Activated CD8-positive, alpha-beta memory T cell treated with anti-CD3 and anti-CD28 coated beads, Interleukin-2, amount 10 ng/mL, durations not matched to agents 7 days and 5 days (primary cell): ENCODE measurements around the gene SLC12A3. TPM values are rescaled to one million over a fixed set of nuclear protein-coding genes. Genes with fewer than 3 reads are reported as not detected.
A peak's percentile ranks its signal among the peaks of the same experiment; 100 is the strongest.

Experiments used
- ATAC-seq: fragments of 150-1000 bp; cut with Tn5 transposase; one replicate; pipeline ENCODE4 v1.10.0; 2021; ENCODE audit warnings: moderate library complexity
- CTCF ChIA-PET: fragments of 350-600 bp; sonication (Branson Sonifier 250); formaldehyde crosslinking; loops from one replicate; lab custom pipeline; 2021; ENCODE audit warnings: antibody characterized with exemption; lab: Charles Lee
- DNase-seq: peaks from one replicate; pipeline ENCODE4 v3.0.0-alpha.2; 2020
- H3K27ac Mint-ChIP-seq: one replicate; pipeline ENCODE4 v1.8.0; 2021; ENCODE audit warnings: mild to moderate bottlenecking, mixed read lengths
- H3K27me3 Mint-ChIP-seq: one replicate; pipeline ENCODE4 v1.8.0; 2021; ENCODE audit warnings: mixed read lengths
- H3K36me3 Mint-ChIP-seq: one replicate; pipeline ENCODE4 v1.8.0; 2021; ENCODE audit warnings: mild to moderate bottlenecking, mixed read lengths
- H3K4me1 Mint-ChIP-seq: one replicate; pipeline ENCODE4 v1.8.0; 2021; ENCODE audit warnings: mixed read lengths
- H3K4me3 Mint-ChIP-seq: one replicate; pipeline ENCODE4 v1.8.0; 2021; ENCODE audit warnings: mild to moderate bottlenecking, moderate library complexity, mixed read lengths
- H3K9me3 Mint-ChIP-seq: one replicate; pipeline ENCODE4 v1.8.0; 2022; ENCODE audit warnings: low read depth, mixed read lengths
- microRNA-seq: library from miRNA; unstranded; fragments of <30 nt; microRNA quantifications from one replicate; pipeline ENCODE4 v1.2.0, GENCODE V29; 2022
- total RNA-seq, 2 experiments: library from RNA; stranded (reverse); gene quantifications; one replicate each; pipeline ENCODE4 v1.2.3, GENCODE V29; 2021

Gene SLC12A3
- total RNA-seq, 2 experiments from 2014 or later, result not detected

- Mint-ChIP-seq H3K27me3 (peaks cover 3% of the 10 kb centered on the region), H3K4me3 (no peak overlapping the region), H3K4me1 (peaks cover 24% of the 10 kb centered on the region), H3K9me3 (no peaks in the 10 kb centered on the region), H3K36me3 (peaks cover 6% of the 10 kb centered on the region), H3K27ac (peak overlapping the region; percentile 51)
- CTCF ChIA-PET, result interaction anchor here (0.7 to 6.9 kb wide), 27 partner anchors 10 to 249 kb away, joined by 3 to 82 read pairs (median 4); partner anchors contain the start of genes HERPUD1 and SLC12A3
- ATAC-seq (peak; percentile 89), DNase-seq (peak; percentile 79)
Measured at GRCh38 chr16:56950881-56951771, 86.1 kb downstream of the SLC12A3 start.

GRCh38 chr16:56953006-56953405 lies 88.0 kb downstream of the SLC12A3 start:
- H3K9me3 Mint-ChIP-seq, result no peaks in the 10 kb centered on the region
- ATAC-seq (no peak), DNase-seq (no peak)
- no peak overlapping the region for H3K4me3 Mint-ChIP-seq
- H3K27me3 Mint-ChIP-seq, result peaks cover 3% of the 10 kb centered on the region
- peaks cover 19% of the 10 kb centered on the region for H3K4me1 Mint-ChIP-seq
- H3K27ac Mint-ChIP-seq, result no peak overlapping the region
- no peaks in the 10 kb centered on the region for H3K36me3 Mint-ChIP-seq
- CTCF ChIA-PET, result interaction anchor here (1.2 to 6.9 kb wide), 5 partner anchors 8 to 161 kb away, joined by 6 to 82 read pairs (median 26); partner anchors contain the start of genes CETP and SLC12A3

- DNase-seq (no peak), ATAC-seq (no peak)
- no peak overlapping the region for H3K27ac Mint-ChIP-seq
- peaks cover 5% of the 10 kb centered on the region for H3K4me1 Mint-ChIP-seq
- H3K9me3 Mint-ChIP-seq, result no peaks in the 10 kb centered on the region
- no peaks in the 10 kb centered on the region for H3K36me3 Mint-ChIP-seq
- H3K4me3 Mint-ChIP-seq, result no peak overlapping the region
- CTCF ChIA-PET, result interaction anchor here (6.9 kb wide), 1 partner anchor 8 kb away, joined by 56 read pairs; no protein-coding TSS in a partner anchor
- peaks cover 6% of the 10 kb centered on the region for H3K27me3 Mint-ChIP-seq
Measured at GRCh38 chr16:56956076-56956475, 91.1 kb downstream of the SLC12A3 start.

GRCh38 chr16:56956756-56957155 lies 91.7 kb downstream of the SLC12A3 start:
- Mint-ChIP-seq H3K4me3 (no peak overlapping the region), H3K36me3 (no peaks in the 10 kb centered on the region), H3K4me1 (no peaks in the 10 kb centered on the region), H3K27me3 (peaks cover 6% of the 10 kb centered on the region), H3K27ac (no peak overlapping the region), H3K9me3 (no peaks in the 10 kb centered on the region)
- no peak for DNase-seq
- no peak for ATAC-seq
- CTCF ChIA-PET, result no interaction called here

GRCh38 chr16:56960681-56961281 lies 95.8 kb downstream of the SLC12A3 start:
- DNase-seq (no peak), ATAC-seq (no peak)
- Mint-ChIP-seq H3K27ac (no peak overlapping the region), H3K36me3 (no peaks in the 10 kb centered on the region), H3K4me3 (no peak overlapping the region), H3K4me1 (peaks cover 16% of the 10 kb centered on the region), H3K27me3 (peaks cover 3% of the 10 kb centered on the region), H3K9me3 (no peaks in the 10 kb centered on the region)
- CTCF ChIA-PET, result interaction anchor here (1.2 to 1.3 kb wide), 2 partner anchors 9 to 40 kb away, joined by 3 to 6 read pairs; no protein-coding TSS in a partner anchor

GRCh38 chr16:56961386-56961785 lies 96.4 kb downstream of the SLC12A3 start:
- H3K4me3 Mint-ChIP-seq, result no peak overlapping the region
- H3K27ac Mint-ChIP-seq, result no peak overlapping the region
- H3K9me3 Mint-ChIP-seq, result no peaks in the 10 kb centered on the region
- ATAC-seq (no peak), DNase-seq (no peak)
- peaks cover 21% of the 10 kb centered on the region for H3K4me1 Mint-ChIP-seq
- CTCF ChIA-PET, result interaction anchor here (1.3 to 1.4 kb wide), 2 partner anchors 9 to 10 kb away, joined by 4 to 6 read pairs; no protein-coding TSS in a partner anchor
- no peaks in the 10 kb centered on the region for H3K36me3 Mint-ChIP-seq
- H3K27me3 Mint-ChIP-seq, result peaks cover 3% of the 10 kb centered on the region

GRCh38 chr16:56961851-56962281 lies 96.9 kb downstream of the SLC12A3 start, which contains the start of gene CETP:
Gene CETP (plus strand): TSS chr16:56961950. CDS start chr16:56961980, 30 bp downstream.
- peaks cover 3% of the 10 kb centered on the region for H3K27me3 Mint-ChIP-seq
- no peak within 1 kb of the TSS for H3K27ac Mint-ChIP-seq
- no peaks in the 10 kb centered on the region for H3K9me3 Mint-ChIP-seq
- CTCF ChIA-PET, result interaction anchor here (1.3 to 1.4 kb wide), 2 partner anchors 9 to 10 kb away, joined by 4 to 6 read pairs; no protein-coding TSS in a partner anchor
- no peaks in the 10 kb centered on the region for H3K36me3 Mint-ChIP-seq
- no peak for DNase-seq
- no peak within 1 kb of the TSS for H3K4me3 Mint-ChIP-seq
- H3K4me1 Mint-ChIP-seq, result peaks cover 21% of the 10 kb centered on the region
- no peak for ATAC-seq

- H3K36me3 Mint-ChIP-seq, result no peaks in the 10 kb centered on the region
- CTCF ChIA-PET, result interaction anchor here (0.6 to 5.7 kb wide), 64 partner anchors 8 to 475 kb away, joined by 3 to 75 read pairs (median 4); partner anchors contain the start of gene NLRC5
- H3K4me1 Mint-ChIP-seq, result peaks cover 21% of the 10 kb centered on the region
- no peaks in the 10 kb centered on the region for H3K27me3 Mint-ChIP-seq
- H3K27ac Mint-ChIP-seq, result peak overlapping the region; percentile 52
- ATAC-seq, result peak; percentile 94
- H3K9me3 Mint-ChIP-seq, result no peaks in the 10 kb centered on the region
- H3K4me3 Mint-ChIP-seq, result no peak overlapping the region
- peak; percentile 96 for DNase-seq
Measured at GRCh38 chr16:56964243-56965148, 99.5 kb downstream of the SLC12A3 start.

Small RNA genes lying within 50 kb of the gene (microRNA-seq; reads per million reads assigned to microRNA genes)
- gene MIR138-2 (8.1 reads per million, percentile 25 among the genes with 10 or more reads in this experiment), gene MIR6863 (not detected)

Other genes starting within 250 kb of the SLC12A3 start
- 10 to 100 TPM; 41.2 to 54.1 TPM for gene MT1E, start 239.4 kb upstream of the SLC12A3 start, total RNA-seq
- not detected for gene MT1M, start 232.5 kb upstream of the SLC12A3 start, total RNA-seq
- gene MT1A, start 226.5 kb upstream of the SLC12A3 start, total RNA-seq, result under 1 TPM in 1 of 2 experiments, not detected in 1; 0.91 TPM
- not detected for gene MT1B, start 213.3 kb upstream of the SLC12A3 start, total RNA-seq
- gene MT1F, start 207.2 kb upstream of the SLC12A3 start, total RNA-seq, result 10 to 100 TPM; 11.4 to 20.6 TPM
- 1 to 10 TPM; 2.8 to 3.4 TPM for gene MT1G, start 197.1 kb upstream of the SLC12A3 start, total RNA-seq
- gene MT1H, start 195.4 kb upstream of the SLC12A3 start, total RNA-seq, result not detected
- gene MT1X, start 182.7 kb upstream of the SLC12A3 start, total RNA-seq, result 10 to 100 TPM; 34.2 to 39.5 TPM
- gene NUP93, start 135.1 kb upstream of the SLC12A3 start, total RNA-seq, result 100 to 1,000 TPM; 126 to 129 TPM
- 100 to 1,000 TPM; 127 to 149 TPM for gene HERPUD1, start 66.9 kb downstream of the SLC12A3 start, total RNA-seq
- gene CETP, start 96.7 kb downstream of the SLC12A3 start, total RNA-seq, result not detected
- 100 to 1,000 TPM; 156 to 287 TPM for gene NLRC5, start 124.3 kb downstream of the SLC12A3 start, total RNA-seq
- gene CPNE2, start 227.4 kb downstream of the SLC12A3 start, total RNA-seq, result 1 to 10 TPM; 3.2 to 9.6 TPM